K562 (cell line): Measurements from ENCODE around the gene NLK.

ENCODE experiments used
- EP400 ChIP-seq: fragments of 450-650 bp; IDR thresholded peaks from 2 replicates; pipeline ENCODE4 v1.6.1; 2017; ENCODE audit warnings: antibody characterized with exemption, mild to moderate bottlenecking, moderate library complexity
- NR2F6 ChIP-seq: fragments of 450-650 bp; formaldehyde crosslinking; IDR thresholded peaks from 2 replicates; pipeline ENCODE4 v1.4.0; 2020; ENCODE audit warnings: mild to moderate bottlenecking
- RFX7 ChIP-seq: fragments of 250-450 bp; sonication (Bioruptor Pico); IDR thresholded peaks from 2 replicates; pipeline ENCODE4 v1.5.1; 2021; ENCODE audit warnings: mild to moderate bottlenecking
- RNF2 ChIP-seq: sonication (generic); IDR thresholded peaks from 2 replicates; pipeline ENCODE4 v1.6.1; 2016
- YY1 ChIP-seq, 3 experiments: IDR thresholded peaks; 2 replicates each; pipeline ENCODE4 v1.6.1; 2011; ENCODE audit warnings: low read length in 2 of 3, mild to moderate bottlenecking in 2 of 3, moderate library complexity in 2 of 3, borderline replicate concordance in 1 of 3, control low read depth in 1 of 3, low read depth in 1 of 3; ENCODE audit not compliant: insufficient read depth in 3 of 3, insufficient replicate concordance in 2 of 3, control insufficient read depth in 1 of 3, insufficient read length in 1 of 3; ENCODE audit errors: extremely low read depth in 1 of 3
- ZNF134 ChIP-seq: fragments of 250-450 bp; sonication (Bioruptor Pico); conservative IDR thresholded peaks from 2 replicates; pipeline ENCODE4 v1.4.0; 2020
- TF ChIP-seq, protein P1 (sequence below): fragments of 450-650 bp; conservative IDR thresholded peaks from 2 replicates; pipeline ENCODE4 v1.6.1; 2016; ENCODE audit warnings: missing genetic modification characterization, low read depth, mild to moderate bottlenecking, control low read depth, missing compliant biosample characterization
- TF ChIP-seq, protein P2 (sequence below), 3 experiments: IDR thresholded peaks in 2 of 3; conservative IDR thresholded peaks in 1 of 3; 2 replicates each; pipeline ENCODE4 v1.5.1; 2011 to 2012; ENCODE audit warnings: low read length in 3 of 3, mild to moderate bottlenecking in 3 of 3, control low read depth in 2 of 3, improper control_type of control experiment in 1 of 3, inconsistent platforms in 1 of 3, low read depth in 1 of 3, mixed read lengths in 1 of 3, moderate library complexity in 1 of 3; ENCODE audit not compliant: insufficient read depth in 2 of 3
- TF ChIP-seq, protein P3 (sequence below): sonication (generic); formaldehyde crosslinking; IDR thresholded peaks from 2 replicates; pipeline ENCODE4 v1.4.0; 2020; ENCODE audit warnings: mild to moderate bottlenecking, missing genetic modification reagents
- TF ChIP-seq, protein P4 (sequence below): sonication (generic); formaldehyde crosslinking; IDR thresholded peaks from 2 replicates; pipeline ENCODE4 v1.9.0; 2022; ENCODE audit warnings: mild to moderate bottlenecking, missing genetic modification reagents
- TF ChIP-seq, protein P5 (sequence below): sonication (generic); formaldehyde crosslinking; IDR thresholded peaks from 2 replicates; pipeline ENCODE4 v1.8.1; 2023; ENCODE audit warnings: mild to moderate bottlenecking, missing genetic modification reagents
- TF ChIP-seq, protein P6 (sequence below), 2 experiments: fragments of 450-650 bp; formaldehyde crosslinking in 1 of 2; IDR thresholded peaks; 2 replicates each; pipeline versions ENCODE4 v1.4.0 to v1.6.1; 2014 to 2020; ENCODE audit warnings: mild to moderate bottlenecking in 2 of 2, borderline replicate concordance in 1 of 2, low read depth in 1 of 2

DNA sequence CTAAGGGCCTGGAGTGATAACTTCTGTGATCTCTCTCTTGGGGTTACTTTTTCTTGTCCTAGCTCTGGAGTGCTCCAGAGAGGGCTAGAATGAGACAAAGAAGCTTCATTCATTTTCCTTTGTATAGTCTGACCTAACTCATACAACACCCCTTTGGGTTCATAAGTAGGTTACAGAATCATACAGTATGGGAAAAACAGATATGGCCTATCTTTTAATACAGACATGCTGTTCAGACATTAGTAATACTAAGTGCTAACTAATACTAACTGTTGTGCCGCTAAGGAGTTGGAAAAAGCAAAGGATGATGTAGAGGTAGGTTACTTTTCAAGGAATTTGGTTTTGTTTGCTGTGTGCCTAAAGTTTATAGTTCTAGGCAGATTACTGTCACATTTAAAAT lies 84.7 kb downstream of the NLK start:
- TF ChIP-seq EP400 = no peak
- no peak for TF ChIP-seq YY1 (IDR thresholded peaks at IDR 0.05; ENCODE audit: borderline replicate concordance in 1 of 3, control insufficient read depth in 1 of 3, extremely low read depth in 1 of 3, insufficient read depth in 3 of 3, insufficient read length in 1 of 3, insufficient replicate concordance in 2 of 3, low read depth in 1 of 3, low read length in 2 of 3)
- no peak for TF ChIP-seq ZNF134 (CRISPR knock-in tag)
- no peak for TF ChIP-seq RNF2
- TF ChIP-seq, protein P1, sequence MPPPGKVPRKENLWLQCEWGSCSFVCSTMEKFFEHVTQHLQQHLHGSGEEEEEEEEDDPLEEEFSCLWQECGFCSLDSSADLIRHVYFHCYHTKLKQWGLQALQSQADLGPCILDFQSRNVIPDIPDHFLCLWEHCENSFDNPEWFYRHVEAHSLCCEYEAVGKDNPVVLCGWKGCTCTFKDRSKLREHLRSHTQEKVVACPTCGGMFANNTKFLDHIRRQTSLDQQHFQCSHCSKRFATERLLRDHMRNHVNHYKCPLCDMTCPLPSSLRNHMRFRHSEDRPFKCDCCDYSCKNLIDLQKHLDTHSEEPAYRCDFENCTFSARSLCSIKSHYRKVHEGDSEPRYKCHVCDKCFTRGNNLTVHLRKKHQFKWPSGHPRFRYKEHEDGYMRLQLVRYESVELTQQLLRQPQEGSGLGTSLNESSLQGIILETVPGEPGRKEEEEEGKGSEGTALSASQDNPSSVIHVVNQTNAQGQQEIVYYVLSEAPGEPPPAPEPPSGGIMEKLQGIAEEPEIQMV (tag) = no peak
- no peak for TF ChIP-seq NR2F6
- TF ChIP-seq, protein P2, sequence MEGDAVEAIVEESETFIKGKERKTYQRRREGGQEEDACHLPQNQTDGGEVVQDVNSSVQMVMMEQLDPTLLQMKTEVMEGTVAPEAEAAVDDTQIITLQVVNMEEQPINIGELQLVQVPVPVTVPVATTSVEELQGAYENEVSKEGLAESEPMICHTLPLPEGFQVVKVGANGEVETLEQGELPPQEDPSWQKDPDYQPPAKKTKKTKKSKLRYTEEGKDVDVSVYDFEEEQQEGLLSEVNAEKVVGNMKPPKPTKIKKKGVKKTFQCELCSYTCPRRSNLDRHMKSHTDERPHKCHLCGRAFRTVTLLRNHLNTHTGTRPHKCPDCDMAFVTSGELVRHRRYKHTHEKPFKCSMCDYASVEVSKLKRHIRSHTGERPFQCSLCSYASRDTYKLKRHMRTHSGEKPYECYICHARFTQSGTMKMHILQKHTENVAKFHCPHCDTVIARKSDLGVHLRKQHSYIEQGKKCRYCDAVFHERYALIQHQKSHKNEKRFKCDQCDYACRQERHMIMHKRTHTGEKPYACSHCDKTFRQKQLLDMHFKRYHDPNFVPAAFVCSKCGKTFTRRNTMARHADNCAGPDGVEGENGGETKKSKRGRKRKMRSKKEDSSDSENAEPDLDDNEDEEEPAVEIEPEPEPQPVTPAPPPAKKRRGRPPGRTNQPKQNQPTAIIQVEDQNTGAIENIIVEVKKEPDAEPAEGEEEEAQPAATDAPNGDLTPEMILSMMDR (IDR thresholded peaks at IDR 0.05 in 2 of 3, conservative IDR thresholded peaks at IDR 0.05 in 1 of 3; ENCODE audit: insufficient read depth in 2 of 3, low read depth in 1 of 3, low read length in 3 of 3) = no peak
- TF ChIP-seq, protein P3, sequence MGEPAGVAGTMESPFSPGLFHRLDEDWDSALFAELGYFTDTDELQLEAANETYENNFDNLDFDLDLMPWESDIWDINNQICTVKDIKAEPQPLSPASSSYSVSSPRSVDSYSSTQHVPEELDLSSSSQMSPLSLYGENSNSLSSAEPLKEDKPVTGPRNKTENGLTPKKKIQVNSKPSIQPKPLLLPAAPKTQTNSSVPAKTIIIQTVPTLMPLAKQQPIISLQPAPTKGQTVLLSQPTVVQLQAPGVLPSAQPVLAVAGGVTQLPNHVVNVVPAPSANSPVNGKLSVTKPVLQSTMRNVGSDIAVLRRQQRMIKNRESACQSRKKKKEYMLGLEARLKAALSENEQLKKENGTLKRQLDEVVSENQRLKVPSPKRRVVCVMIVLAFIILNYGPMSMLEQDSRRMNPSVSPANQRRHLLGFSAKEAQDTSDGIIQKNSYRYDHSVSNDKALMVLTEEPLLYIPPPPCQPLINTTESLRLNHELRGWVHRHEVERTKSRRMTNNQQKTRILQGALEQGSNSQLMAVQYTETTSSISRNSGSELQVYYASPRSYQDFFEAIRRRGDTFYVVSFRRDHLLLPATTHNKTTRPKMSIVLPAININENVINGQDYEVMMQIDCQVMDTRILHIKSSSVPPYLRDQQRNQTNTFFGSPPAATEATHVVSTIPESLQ (CRISPR knock-in tag) = no peak
- TF ChIP-seq, protein P4, sequence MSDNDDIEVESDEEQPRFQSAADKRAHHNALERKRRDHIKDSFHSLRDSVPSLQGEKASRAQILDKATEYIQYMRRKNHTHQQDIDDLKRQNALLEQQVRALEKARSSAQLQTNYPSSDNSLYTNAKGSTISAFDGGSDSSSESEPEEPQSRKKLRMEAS (CRISPR knock-in tag) = no peak
- no peak for TF ChIP-seq RFX7 (CRISPR knock-in tag)
- TF ChIP-seq, protein P5, sequence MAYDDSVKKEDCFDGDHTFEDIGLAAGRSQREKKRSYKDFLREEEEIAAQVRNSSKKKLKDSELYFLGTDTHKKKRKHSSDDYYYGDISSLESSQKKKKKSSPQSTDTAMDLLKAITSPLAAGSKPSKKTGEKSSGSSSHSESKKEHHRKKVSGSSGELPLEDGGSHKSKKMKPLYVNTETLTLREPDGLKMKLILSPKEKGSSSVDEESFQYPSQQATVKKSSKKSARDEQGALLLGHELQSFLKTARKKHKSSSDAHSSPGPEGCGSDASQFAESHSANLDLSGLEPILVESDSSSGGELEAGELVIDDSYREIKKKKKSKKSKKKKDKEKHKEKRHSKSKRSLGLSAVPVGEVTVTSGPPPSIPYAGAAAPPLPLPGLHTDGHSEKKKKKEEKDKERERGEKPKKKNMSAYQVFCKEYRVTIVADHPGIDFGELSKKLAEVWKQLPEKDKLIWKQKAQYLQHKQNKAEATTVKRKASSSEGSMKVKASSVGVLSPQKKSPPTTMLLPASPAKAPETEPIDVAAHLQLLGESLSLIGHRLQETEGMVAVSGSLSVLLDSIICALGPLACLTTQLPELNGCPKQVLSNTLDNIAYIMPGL = no peak
- TF ChIP-seq, protein P6, sequence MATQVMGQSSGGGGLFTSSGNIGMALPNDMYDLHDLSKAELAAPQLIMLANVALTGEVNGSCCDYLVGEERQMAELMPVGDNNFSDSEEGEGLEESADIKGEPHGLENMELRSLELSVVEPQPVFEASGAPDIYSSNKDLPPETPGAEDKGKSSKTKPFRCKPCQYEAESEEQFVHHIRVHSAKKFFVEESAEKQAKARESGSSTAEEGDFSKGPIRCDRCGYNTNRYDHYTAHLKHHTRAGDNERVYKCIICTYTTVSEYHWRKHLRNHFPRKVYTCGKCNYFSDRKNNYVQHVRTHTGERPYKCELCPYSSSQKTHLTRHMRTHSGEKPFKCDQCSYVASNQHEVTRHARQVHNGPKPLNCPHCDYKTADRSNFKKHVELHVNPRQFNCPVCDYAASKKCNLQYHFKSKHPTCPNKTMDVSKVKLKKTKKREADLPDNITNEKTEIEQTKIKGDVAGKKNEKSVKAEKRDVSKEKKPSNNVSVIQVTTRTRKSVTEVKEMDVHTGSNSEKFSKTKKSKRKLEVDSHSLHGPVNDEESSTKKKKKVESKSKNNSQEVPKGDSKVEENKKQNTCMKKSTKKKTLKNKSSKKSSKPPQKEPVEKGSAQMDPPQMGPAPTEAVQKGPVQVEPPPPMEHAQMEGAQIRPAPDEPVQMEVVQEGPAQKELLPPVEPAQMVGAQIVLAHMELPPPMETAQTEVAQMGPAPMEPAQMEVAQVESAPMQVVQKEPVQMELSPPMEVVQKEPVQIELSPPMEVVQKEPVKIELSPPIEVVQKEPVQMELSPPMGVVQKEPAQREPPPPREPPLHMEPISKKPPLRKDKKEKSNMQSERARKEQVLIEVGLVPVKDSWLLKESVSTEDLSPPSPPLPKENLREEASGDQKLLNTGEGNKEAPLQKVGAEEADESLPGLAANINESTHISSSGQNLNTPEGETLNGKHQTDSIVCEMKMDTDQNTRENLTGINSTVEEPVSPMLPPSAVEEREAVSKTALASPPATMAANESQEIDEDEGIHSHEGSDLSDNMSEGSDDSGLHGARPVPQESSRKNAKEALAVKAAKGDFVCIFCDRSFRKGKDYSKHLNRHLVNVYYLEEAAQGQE (IDR thresholded peaks at IDR 0.05; ENCODE audit: borderline replicate concordance) = no peak
- TF ChIP-seq, protein P6 (CRISPR knock-in tag; IDR thresholded peaks at IDR 0.05; ENCODE audit: low read depth) = no peak
